ENCODE measurements around the gene IL17RD. TPM values are rescaled to one million over a fixed set of nuclear protein-coding genes. Genes with fewer than 3 reads are reported as not detected.
"Not testable (repeated sequence)": the region's sequence is repeated elsewhere in the genome, so short reads cannot be mapped to it uniquely, and the experiment has no call there.

Gene IL17RD
- total RNA-seq, 1 donor, result 0.27 TPM

- DNase-seq (ENCODE audit: low read depth in 2 of 3, low spot score in 2 of 3), result no peak
Measured at GRCh38 chr3:57097536-57097935, 67.6 kb downstream of the IL17RD start.

GRCh38 chr3:57095363-57095762 is 69.8 kb downstream of the IL17RD start:
- DNase-seq (ENCODE audit: low read depth in 2 of 3, low spot score in 2 of 3), result no peak

GRCh38 chr3:57094575-57094974 is 70.6 kb downstream of the IL17RD start:
- DNase-seq (ENCODE audit: low read depth in 2 of 3, low spot score in 2 of 3), result no peak

DNA sequence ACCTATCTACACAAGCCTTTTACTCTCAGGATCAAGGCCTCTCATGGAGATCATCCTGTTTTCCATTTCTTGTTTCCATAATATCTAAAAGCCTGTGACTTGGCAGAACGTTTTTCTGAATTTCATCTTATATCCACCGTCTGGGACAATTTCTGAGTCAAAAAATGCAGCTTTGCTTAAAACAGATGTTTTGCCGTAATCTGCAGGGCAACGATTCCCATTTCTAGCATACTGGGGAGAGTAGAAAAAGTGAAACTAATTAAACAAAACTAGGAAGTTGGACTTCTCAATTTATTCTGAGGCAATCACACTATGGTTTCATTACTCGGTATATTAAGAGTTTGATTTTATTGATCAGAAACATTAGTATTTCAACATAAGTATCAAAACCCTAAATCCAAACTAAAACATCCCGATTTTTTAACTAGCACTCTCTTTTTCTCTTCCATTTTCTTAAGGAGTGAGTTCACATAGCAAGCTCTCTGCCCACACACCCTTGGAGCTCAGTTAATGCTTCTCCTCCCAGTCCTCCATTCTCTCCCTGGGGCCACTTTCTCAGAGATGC is 71.1 kb downstream of the IL17RD start:
- no peak for DNase-seq (ENCODE audit: low read depth in 2 of 3, low spot score in 2 of 3)

DNA sequence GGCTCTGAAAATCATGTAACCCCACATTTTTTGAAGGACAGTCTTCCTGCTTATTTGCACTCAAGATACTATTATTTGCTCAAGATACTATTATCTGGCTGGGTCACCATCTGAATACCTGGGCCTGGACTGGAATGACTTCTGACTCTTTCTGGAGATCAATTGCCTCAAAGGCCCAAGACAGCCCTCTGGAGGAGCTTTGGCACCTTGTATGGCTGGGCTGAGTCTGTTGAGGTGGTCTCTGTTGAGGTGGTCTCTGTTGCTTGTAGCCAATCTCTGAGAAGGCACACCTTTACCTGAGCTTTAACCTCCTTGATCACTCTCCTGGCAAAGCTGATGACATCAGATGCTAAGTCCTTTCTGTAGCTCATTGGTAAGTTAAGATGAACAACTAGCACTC is 71.7 kb downstream of the IL17RD start:
- no peak for DNase-seq (ENCODE audit: low read depth in 2 of 3, low spot score in 2 of 3)

DNA sequence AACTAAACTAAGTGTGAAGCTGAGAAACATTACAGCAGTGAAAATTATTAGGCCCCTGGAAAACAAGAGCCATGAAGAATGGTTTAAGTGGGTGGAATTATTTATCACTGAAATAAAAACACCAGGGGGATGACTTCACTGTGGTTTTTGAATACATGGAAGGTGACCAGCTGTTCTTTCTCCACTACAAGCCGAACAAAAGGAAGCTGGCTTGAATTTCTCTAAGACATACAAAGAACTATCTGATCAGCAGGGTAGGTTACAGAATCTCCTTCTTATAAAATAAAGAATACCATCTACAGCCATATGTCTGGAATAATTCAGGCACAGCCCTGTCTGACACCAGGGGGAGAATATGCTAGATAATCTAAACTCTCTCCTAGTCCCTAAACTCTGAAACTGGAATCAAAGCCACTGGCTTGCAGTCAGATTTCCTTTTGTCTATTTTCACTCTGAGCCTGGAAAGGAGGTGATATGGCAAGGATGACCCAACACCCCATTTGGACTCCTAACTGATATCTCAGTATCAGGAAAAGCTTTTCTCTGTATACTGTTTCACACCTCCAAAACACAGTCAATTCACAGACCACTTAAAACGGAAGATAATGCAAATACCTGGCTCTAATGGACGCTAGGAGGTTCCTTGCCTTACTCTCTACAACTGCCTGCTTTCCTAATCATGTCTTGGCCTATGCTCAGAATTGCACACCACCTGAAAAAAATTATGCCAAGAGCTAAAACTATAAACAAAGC is 73.5 kb downstream of the IL17RD start:
- no peak for DNase-seq (ENCODE audit: low read depth in 2 of 3, low spot score in 2 of 3)

GRCh38 chr3:57089043-57089442 is 76.1 kb downstream of the IL17RD start:
- no peak for DNase-seq (ENCODE audit: low read depth in 2 of 3, low spot score in 2 of 3)

- no peak for DNase-seq (ENCODE audit: low read depth in 2 of 3, low spot score in 2 of 3)
Measured at GRCh38 chr3:57088503-57088902, 76.7 kb downstream of the IL17RD start.

GRCh38 chr3:57087361-57088092 is 77.6 kb downstream of the IL17RD start:
- no peak for DNase-seq (ENCODE audit: low read depth in 2 of 3, low spot score in 2 of 3)

DNA sequence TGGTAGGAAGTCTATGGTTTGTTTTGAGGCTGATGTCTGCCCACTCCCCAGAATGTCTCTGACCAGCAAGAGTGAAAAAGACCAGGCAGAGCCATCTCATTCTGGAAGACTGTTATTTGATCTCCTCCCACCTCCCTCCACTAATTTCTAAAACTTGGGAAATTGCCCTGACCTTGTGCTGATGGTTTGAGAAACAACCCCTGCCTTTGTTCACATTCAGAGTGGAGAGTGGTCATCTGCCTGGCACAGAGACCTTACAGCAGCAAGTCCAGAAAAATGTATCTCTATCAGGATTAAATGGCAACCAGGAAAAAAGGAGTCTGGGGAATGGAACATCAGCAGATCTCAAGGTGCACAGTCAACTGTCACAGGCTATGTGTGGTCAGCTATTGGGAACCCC is 79.0 kb downstream of the IL17RD start:
- DNase-seq (ENCODE audit: low read depth in 2 of 3, low spot score in 2 of 3), result no peak

- DNase-seq (ENCODE audit: low read depth in 2 of 3, low spot score in 2 of 3), result no peak
Measured at GRCh38 chr3:57085211-57085610, 79.9 kb downstream of the IL17RD start.

- DNase-seq (ENCODE audit: low read depth in 2 of 3, low spot score in 2 of 3), result not testable (repeated sequence)
Measured at GRCh38 chr3:57083266-57083995, 81.7 kb downstream of the IL17RD start.

- DNase-seq (ENCODE audit: low read depth in 2 of 3, low spot score in 2 of 3), result no peak
Measured at GRCh38 chr3:57082481-57082880, 82.7 kb downstream of the IL17RD start.

- DNase-seq (ENCODE audit: low read depth in 2 of 3, low spot score in 2 of 3), result no peak
Measured at GRCh38 chr3:57081173-57081572, 84.0 kb downstream of the IL17RD start.

GRCh38 chr3:57080171-57080570 is 85.0 kb downstream of the IL17RD start:
- no peak for DNase-seq (ENCODE audit: low read depth in 2 of 3, low spot score in 2 of 3)

DNA sequence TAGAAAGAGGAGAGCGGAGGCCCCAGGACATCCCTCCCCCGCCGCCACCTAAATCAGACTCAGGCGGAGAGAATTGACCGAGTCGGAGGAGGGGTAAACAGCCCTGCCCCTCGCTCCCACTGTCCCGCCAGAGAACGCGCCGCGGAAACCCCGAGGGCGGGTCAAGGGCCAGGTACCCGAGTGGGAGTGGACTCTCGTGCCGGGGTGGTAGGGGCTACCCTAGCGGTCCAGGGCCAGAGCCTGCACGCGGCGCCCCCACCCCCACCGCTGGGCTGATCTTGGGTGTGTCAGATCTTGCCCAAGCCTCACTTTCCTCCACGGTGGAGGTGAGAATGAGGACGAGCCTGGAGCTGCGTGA is 85.7 kb downstream of the IL17RD start:
- no peak for DNase-seq (ENCODE audit: low read depth in 2 of 3, low spot score in 2 of 3)

DNA sequence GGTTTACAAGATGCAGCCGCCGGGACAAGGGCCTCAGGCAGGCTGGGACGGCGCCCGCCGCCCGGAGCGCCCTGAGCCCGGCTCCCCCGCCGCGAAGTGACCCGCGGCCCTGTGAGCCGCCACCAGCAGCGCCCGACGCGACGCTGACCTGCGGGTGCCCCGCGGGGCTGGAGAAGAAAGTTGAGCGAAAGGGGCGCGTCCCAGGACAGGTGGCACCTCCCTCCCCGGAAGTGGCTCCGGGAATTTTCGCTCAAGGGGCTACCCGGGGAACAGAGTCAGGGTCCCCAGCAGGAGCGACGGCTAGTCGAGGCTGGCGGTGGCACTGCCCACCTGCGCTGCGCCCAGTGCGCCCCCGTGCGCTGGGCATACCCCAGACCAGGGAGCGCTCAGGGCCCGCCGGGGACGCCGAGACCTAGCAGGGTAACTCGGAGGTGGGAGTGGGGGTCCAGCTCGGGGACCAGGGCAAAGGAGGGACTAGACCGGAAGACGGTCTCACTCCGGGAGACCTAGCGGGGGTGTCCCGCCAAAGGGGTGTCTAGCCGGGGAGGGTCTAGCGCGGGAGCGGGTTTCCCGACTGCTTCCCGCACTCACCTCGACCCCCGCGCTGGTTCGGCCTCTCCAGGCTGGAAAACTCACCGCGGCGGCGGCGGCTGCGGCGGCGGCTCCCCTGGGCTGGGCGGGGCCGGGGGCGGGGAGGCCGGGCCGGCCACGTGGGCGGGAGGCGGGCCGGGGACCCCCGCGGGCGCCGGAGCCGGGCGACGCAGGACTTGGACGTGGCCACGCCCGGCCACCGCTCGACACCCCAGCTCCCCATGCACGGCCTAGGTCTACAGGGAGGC is 86.3 kb downstream of the IL17RD start:
- DNase-seq (ENCODE audit: low read depth in 2 of 3, low spot score in 2 of 3), result peak in 2 of 3 donors; percentile 34 to 48

DNA sequence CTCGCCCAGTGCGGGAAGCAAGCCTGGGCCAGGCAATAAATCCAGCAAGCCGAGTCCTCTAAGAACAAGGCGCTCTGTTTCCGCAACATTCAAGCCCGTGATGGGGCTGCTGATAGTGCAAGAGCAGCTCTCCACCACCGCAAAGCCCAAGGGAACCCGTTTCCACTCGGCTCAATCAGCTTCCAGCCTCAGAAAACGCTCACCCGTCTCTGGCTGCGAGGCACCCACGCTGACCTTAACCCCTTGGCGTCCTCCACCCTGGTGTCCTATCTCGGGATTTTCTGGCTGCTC is 86.9 kb downstream of the IL17RD start:
- DNase-seq (ENCODE audit: low read depth in 2 of 3, low spot score in 2 of 3), result peak in 2 of 3 donors; percentile 62 to 81

DNA sequence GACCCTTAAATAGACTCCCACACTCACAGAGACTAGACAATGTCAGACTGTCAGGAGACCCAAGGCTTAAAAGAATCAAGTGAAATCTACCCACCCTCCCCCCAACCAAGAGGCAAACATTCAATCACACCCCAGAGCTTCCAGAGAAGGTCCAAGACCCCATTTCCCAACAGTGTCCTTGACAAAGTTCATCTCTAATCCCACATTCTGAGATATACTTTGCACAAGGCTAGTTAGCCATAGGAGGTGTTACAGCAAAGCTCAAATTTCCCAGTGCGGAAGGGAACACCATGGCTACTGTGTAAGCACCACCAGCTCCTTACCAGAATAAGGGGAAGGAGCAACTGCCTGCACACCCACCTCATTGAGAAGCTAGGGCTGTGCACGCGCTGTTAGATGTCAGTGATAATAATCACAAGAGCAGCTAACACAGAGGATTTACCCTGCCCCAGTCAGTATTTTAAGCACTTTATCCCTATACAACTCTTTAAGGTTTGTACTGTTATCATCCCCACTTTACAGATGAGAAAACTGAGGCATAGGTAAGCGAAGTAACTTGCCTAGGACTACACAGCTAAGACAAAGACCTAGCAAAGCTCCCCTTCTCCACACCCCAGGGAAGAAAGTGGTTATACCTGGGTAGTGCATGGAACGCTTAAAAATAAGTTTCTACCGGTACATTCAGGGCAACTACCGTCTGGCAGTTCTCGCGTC is 87.4 kb downstream of the IL17RD start:
- DNase-seq (ENCODE audit: low read depth in 2 of 3, low spot score in 2 of 3), result no peak

DNA sequence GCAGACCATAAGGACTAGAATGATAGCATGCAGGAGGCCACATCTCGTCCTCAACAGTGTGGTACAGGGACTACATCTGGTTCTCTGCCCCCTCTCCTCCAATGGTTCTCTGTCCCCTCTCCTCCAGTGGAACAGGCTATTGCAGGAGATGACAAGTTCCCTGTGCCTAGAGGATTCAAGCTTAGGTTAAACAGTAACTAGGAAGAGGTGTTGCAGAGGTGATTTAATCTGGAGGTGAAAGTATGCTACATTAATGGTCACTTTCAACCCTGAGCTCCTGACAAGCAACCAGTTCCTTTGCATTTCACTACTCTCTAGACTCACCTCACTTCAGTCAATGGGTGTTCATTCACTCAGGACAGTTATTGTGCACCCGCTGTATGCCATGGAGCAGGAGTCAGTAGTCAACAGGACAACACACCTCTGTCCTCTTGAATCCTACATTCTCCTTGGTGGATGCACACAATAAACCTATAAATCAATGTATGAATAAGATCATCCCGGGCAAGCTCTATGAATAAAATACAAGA is 88.7 kb downstream of the IL17RD start:
- DNase-seq (ENCODE audit: low read depth in 2 of 3, low spot score in 2 of 3), result no peak
